G401 (cell line): ENCODE measurements around the gene LCE2B. TPM values are rescaled to one million over a fixed set of nuclear protein-coding genes. Genes with fewer than 3 reads are reported as not detected.
A peak's percentile ranks its signal among the peaks of the same experiment; 100 is the strongest.
"Not testable (repeated sequence)": the region's sequence is repeated elsewhere in the genome, so short reads cannot be mapped to it uniquely, and the experiment has no call there.

ENCODE experiments used
- DNase-seq: peaks from one replicate; pipeline ENCODE4 v3.0.0-alpha.2; 2015; ENCODE audit warnings: low spot score
- in situ Hi-C: cut with HindIII; loops from 2 replicates; pipeline ENCODE4 v1.10.0; 2016; ENCODE audit warnings: low sequenced_read_pairs, mixed read lengths
- total RNA-seq: library from RNA; depleted of rRNA; stranded (reverse); fragments of >200 nt; shearing (Covaris generic); gene quantifications from 2 replicates; pipeline ENCODE4 v1.2.3, GENCODE V29; 2014; rRNA removed

Gene LCE2B, protein sequence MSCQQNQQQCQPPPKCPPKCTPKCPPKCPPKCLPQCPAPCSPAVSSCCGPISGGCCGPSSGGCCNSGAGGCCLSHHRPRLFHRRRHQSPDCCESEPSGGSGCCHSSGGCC
- not detected in 2 replicates for total RNA-seq

DNA sequence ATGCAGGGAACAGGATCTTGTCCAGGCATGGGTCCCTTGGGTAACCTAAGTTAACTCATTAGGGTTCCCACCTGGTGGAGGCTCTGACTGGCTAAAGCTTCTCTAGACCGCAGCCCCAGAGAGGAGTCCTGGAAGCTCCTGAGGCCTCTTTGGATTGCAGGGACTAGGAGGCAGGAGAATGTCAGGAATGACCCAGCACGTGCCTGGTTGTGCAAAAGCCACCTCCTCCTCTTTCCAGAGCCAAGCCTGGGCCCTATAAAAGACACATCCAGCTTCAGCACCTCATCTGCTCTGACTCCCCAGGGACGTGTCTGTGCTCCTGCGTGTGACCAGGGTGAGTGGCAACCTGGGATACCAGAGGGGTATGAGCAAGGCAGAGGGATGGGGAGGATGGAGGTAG lies at the start of gene LCE2B:
TSS of gene LCE2B (plus strand) at position 301 of the 400 bp plus-strand sequence. CDS start 721 bp downstream, outside the sequence.
- in situ Hi-C loops, DNase-seq: not testable (repeated sequence)

DNA sequence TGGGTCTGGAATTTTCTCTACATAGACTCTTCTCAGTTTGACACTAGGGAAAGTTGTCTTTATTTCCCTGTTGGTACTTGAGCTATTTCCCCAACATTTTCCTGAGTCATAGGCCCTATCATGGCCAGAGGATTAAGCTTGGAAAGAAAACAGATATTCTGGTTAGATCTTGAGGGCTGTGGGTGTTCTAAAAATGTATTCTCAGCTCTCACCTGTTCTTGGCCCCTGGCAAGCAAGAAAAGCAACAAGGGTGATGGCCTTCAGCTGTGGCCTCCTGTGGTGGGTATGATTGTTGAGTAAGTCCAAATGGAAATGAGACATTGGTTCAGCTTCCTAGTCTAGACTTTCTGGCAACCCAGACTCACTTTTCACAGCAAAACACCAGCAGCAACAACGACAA lies 45.6 kb upstream of the LCE2B start:
- DNase-seq, result no peak
- in situ Hi-C loops, result no loop called here

DNA sequence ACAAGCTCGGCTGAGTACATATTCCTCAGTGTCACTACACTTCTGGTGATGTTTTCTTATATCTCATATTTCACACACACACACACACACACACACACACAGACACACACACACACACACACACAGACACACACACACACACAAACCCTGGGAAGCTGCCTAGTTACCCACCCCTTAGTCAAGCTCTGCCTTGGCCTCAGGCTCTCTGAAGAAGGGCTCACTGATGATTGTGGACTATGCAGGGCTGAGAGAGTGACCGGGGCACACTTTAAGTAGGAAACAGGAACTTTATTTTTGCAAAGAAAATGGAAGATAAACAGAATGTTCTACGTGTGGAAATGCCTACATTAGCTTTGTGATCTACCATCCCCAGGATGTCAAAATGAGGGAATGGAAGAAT lies 42.0 kb upstream of the LCE2B start:
- no peak for DNase-seq
- in situ Hi-C loops, result no loop called here

DNA sequence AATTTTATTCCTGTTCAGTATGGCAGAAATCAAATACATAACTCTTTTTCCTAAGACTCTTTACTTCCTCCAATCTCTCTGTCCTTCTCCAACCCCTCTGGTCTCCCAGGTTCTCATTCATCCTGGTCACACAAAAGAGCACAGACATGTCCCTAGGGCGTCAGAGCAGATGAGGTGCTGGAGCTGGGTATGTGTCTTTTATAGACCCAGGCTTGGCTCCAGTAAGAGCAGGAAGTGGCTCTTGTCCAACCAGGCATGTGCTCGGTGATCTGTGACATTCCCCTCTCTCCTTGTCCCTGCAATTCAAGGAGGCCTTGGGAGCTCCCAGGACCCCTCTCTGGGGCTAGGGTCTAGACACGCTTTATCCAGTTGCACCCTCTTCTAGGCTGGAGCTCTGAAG lies 40.8 kb upstream of the LCE2B start:
- in situ Hi-C loops, result no loop called here

DNA sequence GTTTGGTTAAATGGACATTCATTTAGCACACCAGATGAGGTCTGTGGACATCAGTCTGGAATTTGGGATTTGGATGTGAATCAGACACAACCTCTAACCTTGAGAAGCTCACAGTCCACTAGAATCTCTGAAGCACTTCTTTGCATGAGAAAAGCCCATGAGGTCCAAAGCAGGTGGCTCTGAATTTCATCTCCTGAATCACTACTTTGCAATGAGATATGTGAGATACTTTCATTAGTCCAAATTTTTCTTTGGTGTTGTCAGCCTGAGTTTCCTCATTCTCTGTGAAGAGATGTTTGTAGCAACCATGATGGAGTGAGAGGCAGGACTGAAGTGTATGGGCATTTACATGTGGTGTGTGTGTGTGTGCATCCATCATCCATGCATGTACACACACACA lies 39.3 kb upstream of the LCE2B start:
- no peak for DNase-seq
- in situ Hi-C loops, result no loop called here

More for the DNA sequence above, 40.8 kb upstream of the LCE2B start:
- DNase-seq, result no peak

DNA sequence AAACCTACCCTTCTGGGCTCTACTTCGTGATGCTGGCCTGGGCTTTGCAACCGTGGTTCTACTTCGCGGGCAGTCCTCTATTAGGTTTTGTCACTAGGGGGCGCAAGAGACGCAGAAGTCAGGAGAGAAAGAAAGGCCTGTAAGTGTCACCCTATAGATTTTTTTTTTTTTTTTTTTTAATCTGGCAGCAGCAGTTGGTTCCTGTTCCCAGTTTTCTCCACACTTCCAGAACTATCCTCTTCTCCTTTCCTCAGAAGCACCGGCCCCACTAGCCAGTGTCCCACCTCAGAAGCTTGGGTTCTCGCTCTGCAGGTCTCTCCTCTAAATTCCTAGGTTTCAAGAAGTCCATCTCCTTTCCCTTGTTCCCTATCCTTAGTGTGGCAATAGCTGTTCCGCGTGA lies 31.8 kb upstream of the LCE2B start:
- in situ Hi-C loops, result no loop called here
- peak; percentile 15 for DNase-seq

DNA sequence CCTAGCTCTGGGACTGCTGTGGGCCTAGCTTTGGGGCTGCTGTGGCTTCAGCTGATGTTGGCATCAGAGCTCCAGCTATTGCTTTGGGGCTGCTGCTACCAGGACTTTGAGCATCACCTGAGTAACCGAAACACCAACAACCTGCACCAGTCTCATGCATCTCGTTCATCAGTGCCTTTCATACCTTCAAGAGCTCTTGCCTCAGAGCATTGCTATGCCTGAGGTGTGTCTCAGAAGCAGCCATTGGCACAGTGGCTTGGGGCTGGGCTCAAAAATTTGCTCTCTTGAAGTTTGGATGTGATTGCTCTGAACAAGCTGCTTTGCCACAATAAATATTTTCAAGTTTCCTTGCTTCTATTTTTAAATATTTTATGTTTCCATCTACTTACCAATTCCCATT lies 29.5 kb upstream of the LCE2B start:
- DNase-seq, result no peak
- in situ Hi-C loops, result no loop called here

DNA sequence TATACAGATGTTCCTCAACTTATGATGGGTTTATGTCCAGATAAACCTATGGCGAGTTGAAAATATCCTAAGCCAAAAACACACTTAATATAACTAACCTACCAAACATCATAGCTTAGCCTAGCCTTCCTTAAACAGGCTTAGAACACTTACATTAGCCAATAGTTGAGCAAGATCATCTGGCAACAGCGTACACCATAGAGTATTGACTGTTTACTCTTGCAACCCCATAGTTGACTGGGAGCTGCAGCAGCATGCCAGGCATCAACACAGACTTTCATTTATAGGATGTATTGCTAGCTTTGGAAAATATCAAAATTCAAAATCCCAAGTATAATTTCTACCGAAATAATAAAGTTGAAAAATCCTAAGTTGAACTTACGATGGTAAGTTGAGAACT lies 28.2 kb upstream of the LCE2B start:
- no peak for DNase-seq
- in situ Hi-C loops, result no loop called here

DNA sequence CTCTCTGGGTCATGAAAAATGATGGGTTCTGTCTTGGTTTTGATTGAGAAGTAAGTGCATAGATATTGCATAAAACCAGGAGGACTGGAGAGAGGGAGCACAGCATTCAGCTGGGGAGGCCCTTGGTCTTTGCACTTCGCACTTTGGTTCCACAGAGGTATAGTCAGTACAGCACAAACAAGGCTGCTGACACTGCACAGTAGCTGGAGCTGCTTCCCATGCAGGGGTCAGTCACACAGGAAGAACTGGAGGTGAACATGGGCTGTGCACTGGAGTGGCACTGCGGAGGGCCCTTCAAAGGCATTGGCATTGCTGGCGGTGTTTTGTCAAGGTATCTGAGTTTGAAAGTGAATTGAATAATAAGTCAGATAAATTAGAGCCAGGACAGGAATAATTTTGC lies 27.3 kb upstream of the LCE2B start:
- no peak for DNase-seq
- in situ Hi-C loops, result no loop called here

DNA sequence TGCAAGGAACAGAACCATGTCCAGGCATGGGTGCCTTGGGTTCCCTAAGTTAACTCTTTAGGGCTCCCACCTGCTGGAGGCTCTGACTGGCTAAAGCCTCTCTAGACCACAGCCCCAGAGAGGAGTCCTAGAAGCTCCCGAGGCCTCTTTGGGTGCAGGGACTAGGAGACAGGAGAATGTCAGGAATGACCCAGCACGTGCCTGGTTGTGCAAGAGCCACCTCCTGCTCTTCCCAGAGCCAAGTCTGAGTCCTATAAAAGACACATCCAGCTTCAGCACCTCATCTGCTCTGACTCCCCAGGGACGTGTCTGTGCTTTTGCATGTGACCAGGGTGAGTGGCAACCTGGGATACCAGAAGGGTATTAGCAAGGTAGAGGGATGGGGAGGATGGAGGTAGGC lies 22.8 kb upstream of the LCE2B start, which contains the start of gene LCE2D:
TSS of gene LCE2D (plus strand) at position 283 of the 400 bp plus-strand sequence. CDS start 726 bp downstream, outside the sequence.
- no peak for DNase-seq
- in situ Hi-C loops, result no loop called here

DNA sequence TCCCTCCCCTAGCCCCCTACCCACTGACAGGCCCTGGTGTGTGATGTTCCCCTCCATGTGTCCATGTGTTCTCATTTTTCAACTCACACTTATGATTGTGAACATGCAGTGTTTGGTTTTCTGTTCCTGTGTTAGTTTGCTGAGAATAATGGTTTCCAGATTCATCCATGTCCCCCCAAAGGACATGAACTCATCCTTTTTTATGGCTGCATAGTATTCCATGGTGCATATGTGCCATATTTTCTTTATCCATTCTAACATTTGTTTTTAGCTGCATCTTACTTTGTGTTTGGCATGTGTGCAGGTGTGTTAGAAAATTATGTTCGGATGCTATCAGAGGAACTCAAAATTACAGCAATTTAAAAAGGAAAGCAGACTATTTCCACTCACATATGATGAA lies 19.8 kb upstream of the LCE2B start:
- in situ Hi-C loops, DNase-seq: not testable (repeated sequence)

DNA sequence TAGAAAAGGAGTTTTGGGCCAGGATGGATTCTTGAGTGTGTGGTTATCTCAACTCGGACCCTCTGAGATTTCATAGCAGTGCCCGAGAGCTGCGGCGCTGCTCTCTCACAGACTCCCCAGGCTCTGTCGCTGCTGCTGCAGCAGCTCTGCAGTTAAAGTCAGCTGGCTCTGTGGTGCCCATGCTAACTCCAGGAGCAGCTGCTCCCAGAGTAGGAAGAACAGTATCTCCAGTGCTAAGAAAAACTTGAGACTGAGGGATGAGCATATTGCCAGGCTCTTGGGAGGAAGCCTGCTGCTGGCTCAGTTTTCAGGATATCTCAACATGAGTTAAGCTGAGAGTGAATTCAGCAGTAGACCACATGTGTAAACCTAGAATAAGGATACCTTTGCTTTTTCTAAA lies 18.3 kb upstream of the LCE2B start:
- in situ Hi-C loops, result no loop called here
- no peak for DNase-seq

DNA sequence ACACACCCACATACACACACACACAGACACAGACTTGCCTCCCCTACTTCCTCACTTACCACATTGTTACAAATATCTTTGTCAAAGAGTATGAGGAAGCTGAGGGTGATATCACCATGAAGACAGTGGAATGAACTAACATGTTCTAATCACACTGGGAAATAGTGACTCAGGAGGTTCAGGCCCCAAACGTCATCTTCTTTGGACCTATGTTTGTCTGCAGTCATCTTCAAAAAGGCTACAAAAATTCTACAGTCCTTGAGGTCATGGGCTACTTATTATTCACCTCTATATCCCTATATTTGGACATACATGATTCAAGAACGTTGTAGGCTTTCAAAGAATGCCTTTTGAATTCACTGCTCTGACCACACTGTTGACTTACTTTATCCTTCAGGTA lies 12.9 kb upstream of the LCE2B start:
- in situ Hi-C loops, result no loop called here
- no peak for DNase-seq

DNA sequence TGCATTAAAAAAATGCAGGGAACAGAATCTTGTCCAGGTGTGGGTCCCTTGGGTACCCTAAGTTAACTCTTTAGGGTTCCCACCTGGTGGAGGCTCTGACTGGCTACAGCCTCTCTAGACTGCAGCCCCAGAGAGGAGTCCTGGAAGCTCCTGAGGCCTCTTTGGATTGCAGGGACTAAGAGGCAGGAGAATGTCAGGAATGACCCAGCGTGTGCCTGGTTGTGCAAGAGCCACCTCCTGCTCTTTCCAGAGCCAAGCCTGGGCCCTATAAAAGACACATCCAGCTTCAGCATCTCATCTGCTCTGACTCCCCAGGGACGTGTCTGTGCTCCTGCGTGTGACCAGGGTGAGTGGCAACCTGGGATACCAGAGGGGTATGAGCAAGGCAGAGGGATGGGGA lies 10.9 kb upstream of the LCE2B start, which contains the start of gene LCE2C:
TSS of gene LCE2C (plus strand) at position 297 of the 400 bp plus-strand sequence. CDS start 737 bp downstream, outside the sequence.
- DNase-seq, in situ Hi-C loops: not testable (repeated sequence)

DNA sequence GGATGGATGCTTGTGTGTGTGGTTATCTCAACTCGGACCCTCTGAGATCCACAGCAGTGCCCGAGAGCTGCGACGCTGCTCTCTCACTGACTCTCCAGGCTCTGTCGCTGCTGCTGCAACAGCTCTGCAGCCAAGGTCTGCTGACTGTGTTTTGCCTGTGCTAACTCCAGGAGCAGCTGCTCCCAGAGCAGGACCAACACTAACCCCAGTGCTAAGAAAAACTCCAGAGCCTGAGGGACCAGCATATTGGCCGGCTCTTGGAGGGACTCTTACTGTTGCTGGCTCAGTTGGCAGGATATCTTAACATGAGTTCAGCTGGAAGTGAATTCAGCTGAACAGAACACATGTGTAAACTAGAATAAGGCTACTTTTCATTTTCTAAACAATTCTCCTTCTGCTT lies 6.5 kb upstream of the LCE2B start:
- in situ Hi-C loops, result no loop called here
- DNase-seq, result no peak

DNA sequence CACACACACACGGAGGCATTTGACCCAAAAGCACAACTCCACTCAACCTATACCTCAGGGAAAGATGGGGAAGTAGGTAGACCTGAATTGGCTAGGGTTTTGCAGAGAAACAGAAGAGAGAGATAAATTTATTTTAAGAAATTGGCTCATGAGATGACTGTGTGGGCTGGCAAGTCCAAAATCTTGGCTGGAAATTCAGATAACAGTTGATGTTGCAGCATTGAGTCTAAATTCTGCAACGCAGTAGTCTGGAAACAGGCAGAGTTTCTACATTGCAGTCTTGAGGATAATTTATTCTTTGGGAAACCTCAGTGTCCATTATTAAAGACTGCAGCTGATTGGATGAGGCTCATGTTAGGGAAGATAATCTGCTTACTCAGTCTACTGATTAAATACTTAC lies 4.3 kb upstream of the LCE2B start:
- DNase-seq, result no peak
- in situ Hi-C loops, result no loop called here

DNA sequence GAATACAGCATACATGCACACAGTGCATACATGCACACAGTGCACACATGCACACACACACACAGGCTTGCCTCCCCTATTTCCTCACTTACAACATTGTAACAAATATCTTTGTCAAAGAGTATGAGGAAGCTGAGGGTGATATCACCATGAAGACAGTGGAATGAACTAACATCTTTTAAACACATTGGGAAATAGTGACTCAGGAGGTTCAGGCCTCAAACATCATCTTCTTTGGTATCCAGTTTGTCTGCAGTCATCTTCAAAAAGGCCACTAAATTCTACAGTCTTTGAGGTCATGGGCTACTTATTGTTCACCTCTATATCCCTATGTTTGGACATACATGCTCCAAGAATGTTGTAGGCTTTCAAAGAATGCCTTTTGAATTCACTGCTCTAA lies 2.1 kb upstream of the LCE2B start:
- DNase-seq, result no peak
- in situ Hi-C loops, result no loop called here

DNA sequence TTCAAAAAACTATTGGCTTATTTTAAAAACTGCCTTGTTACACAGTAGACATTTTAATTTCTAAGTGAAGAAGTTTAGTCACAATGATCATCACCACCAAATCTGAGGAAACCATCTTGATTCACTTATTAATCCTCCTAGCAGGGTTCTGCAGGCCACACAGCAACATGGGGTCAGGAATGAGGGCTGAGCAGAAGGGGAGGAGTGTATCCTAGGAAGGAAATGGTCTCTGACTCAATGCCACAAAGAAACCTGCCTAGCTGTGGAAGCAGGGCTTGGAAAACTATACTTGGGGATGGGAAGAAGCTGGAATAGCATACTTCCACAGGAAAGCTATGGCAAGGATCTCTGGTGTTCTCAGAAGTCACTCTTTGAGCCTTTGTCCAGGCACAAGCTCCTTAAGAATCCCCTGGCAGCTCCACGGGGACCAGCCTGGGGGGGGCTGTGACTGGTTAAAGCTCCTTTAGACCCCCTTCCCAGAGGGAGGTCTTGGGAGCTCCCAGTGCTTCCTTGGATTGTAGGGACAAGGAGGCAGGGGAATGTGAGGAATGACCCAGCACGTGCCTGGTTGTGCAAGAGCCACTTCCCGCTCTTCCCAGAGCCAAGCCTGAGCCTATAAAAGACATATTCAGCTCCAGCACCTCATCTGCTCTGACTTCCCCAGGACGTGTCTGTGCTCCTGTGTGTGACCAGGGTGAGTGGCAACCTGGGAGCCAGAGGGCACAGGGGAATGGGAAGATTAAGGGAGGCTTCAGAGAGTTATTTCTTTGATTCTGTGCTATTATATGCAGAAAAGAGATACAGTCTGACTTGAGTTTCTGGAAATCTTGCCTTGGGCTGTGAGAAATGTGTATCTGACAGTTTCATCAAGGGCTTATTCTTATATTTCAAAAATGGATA lies 12.0 kb downstream of the LCE2B start, which contains the start of gene LCE2A:
TSS of gene LCE2A (plus strand) at position 645 of the 900 bp plus-strand sequence. CDS start 557 bp downstream, outside the sequence.
- in situ Hi-C loops, result no loop called here
- no peak for DNase-seq

DNA sequence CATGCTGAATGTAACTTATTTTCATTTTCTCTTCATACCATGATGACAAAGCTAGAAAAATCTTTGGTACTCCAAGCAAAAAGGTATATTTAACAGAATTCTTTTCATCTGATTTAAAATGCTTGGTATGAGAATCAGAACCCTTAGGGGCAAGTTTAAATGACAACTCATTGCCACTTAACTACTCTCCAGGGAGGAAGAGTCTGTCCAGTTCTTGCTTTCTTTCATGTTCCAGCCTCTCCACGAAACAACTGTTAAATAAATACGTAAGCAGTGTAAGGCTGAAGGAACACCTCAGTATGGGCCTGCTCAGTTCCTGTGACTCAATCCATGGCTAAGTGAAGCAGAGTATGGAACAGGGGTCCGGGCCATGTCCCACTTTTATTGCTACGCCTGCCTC lies 13.8 kb downstream of the LCE2B start:
- no peak for DNase-seq
- in situ Hi-C loops, result no loop called here

DNA sequence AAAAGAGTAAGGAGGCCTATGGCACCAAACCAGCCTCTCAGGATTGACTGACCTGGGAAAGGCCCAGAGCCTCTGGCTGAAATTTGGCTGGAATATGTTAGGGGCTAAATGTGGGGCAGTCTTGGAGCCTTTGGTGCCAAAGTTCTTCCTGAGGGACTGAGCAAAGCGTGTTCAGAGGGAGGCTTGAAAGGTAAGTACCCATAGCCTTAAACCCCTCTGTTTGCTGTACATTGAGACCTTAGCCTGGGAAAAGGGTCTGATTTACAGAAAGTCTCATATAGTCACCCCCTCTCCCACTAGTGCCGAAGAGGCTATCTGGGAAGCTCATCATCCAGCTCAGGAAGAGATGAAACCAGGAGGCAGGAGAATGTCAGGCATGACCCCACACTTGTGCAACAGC lies 21.9 kb downstream of the LCE2B start, which contains the start of gene LCE4A:
TSS of gene LCE4A (plus strand) at position 301 of the 400 bp plus-strand sequence. CDS start 916 bp downstream, outside the sequence.
- DNase-seq, result no peak
- in situ Hi-C loops, result no loop called here
